ENCODE data around the gene PRDM16. TPM values are rescaled to one million over a fixed set of nuclear protein-coding genes. Genes with fewer than 3 reads are reported as not detected.

Gene PRDM16
- total and polyA plus RNA-seq, 2 of the 8 experiments (the other 6 are each of a cell fraction or from before 2014, with no cell fraction given) = 0.39 to 0.43 TPM

DNA sequence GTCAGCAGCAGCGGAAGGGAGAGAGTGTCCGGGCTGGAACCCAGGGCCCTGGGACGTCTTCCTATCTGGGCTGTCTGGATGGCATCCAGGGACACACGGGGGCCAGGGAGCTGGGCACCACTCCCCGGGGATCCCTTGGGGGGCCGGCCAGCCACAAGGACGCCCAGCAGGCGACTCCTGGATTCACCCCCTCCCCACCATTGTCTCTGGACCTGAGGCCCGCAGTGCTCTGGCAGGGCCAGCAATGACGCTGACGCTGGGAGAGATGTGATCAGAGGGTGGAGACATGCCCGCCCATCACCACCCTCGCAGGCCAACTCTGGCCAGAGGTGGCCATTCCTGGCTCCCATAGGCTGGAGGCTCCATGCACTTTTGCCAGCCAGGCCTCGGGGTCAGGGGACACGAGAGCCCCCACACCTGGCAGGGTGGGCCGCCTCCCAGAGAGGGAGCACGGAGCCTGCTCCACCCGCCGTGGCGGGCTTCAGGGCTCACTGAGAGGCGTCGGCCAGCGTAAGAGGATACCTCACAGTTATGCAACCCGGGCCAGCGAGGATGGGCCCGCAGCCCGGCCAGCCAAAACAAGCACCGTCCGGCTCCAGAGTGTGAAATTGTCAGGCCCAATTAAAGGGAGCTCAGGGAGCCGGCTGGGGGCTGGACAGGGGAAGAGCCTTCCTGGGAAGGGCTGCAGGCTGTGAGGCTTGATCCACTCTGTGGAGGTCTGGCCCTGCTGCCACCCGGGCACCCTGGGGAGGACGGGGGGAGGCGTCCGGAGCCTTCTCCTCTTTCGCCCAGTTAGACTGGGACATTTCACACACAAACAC lies 37.4 kb upstream of the PRDM16 start:
- FAIRE-seq (no peak), DNase-seq (ENCODE audit: low read depth in 1 of 2, low spot score in 2 of 2) (no peak)
- no peak overlapping the region for H3K23ac ChIP-seq (ENCODE audit: insufficient read length)
- no peak overlapping the region for H2BK15ac ChIP-seq (ENCODE audit: low read length)
- no peaks in the 10 kb centered on the region for H3K79me1 ChIP-seq (ENCODE audit: low read depth, low read length)
- H2AFZ ChIP-seq (ENCODE audit: low read length) = no peak overlapping the region
- no peak overlapping the region for H2AK5ac ChIP-seq (ENCODE audit: low read depth, low read length)
- no peak overlapping the region for H4K5ac ChIP-seq (ENCODE audit: insufficient read length, low read depth, low read length)
- no peaks in the 10 kb centered on the region for H3K27me3 ChIP-seq (replicated peaks in 1 of 4; ENCODE audit: control insufficient read depth in 3 of 4, extremely low read depth in 1 of 4, insufficient read depth in 3 of 4, low read length in 3 of 4)
- ChIA-PET CTCF (ENCODE audit: partially characterized antibody) (interaction anchor here (0.7 kb wide), 1 partner anchor 31 kb away, joined by 3 read pairs; no protein-coding TSS in a partner anchor), POLR2A (ENCODE audit: partially characterized antibody) (no interaction called here)
- H3K56ac ChIP-seq (replicated peaks; ENCODE audit: insufficient read length, low read depth, low read length) = no peak overlapping the region
- no peak overlapping the region for H3K18ac ChIP-seq (ENCODE audit: extremely low read depth, low read length)
- no peaks in the 10 kb centered on the region for H3K23me2 ChIP-seq (ENCODE audit: low read depth, low read length)
- H3K4me1 ChIP-seq (replicated peaks in 1 of 4; ENCODE audit: control insufficient read depth in 3 of 4, insufficient read depth in 4 of 4, low read length in 3 of 4) = no peaks in the 10 kb centered on the region; a peak in 1 of 7 replicates
- H4K20me1 ChIP-seq (replicated peaks in 1 of 2; ENCODE audit: control insufficient read depth in 1 of 2, insufficient read depth in 2 of 2, low read length in 2 of 2) = no peaks in the 10 kb centered on the region
- no peak overlapping the region for H2BK20ac ChIP-seq (ENCODE audit: low read length)
- H3K36me3 ChIP-seq (ENCODE audit: control insufficient read depth in 2 of 4, insufficient read depth in 4 of 4, low read length in 3 of 4) = no peaks in the 10 kb centered on the region; a peak in 1 of 8 replicates
- H2BK120ac ChIP-seq (replicated peaks; ENCODE audit: low read depth, low read length) = no peak overlapping the region
- TF ChIP-seq YY1 (IDR thresholded peaks at IDR 0.05; ENCODE audit: low read depth, low read length) = no peak
- no peak for TF ChIP-seq ATF2 (IDR thresholded peaks at IDR 0.05; ENCODE audit: low read length)
- no peak for TF ChIP-seq SP4 (IDR thresholded peaks at IDR 0.05; ENCODE audit: low read length)
- TF ChIP-seq POU5F1 (IDR thresholded peaks at IDR 0.05; ENCODE audit: low read depth, low read length) = no peak
- no peak for TF ChIP-seq POLR2A (IDR thresholded peaks at IDR 0.05; ENCODE audit: control extremely low read depth in 1 of 2, low read depth in 2 of 2, low read length in 2 of 2)
- TF ChIP-seq CHD2 (IDR thresholded peaks at IDR 0.05; ENCODE audit: low read length) = no peak
- TF ChIP-seq, protein P1, sequence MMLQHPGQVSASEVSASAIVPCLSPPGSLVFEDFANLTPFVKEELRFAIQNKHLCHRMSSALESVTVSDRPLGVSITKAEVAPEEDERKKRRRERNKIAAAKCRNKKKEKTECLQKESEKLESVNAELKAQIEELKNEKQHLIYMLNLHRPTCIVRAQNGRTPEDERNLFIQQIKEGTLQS (IDR thresholded peaks at IDR 0.05; ENCODE audit: insufficient read depth, low read depth, low read length) = no peak
- H3K4me2 ChIP-seq (ENCODE audit: insufficient read depth in 1 of 2, low read depth in 2 of 2, low read length in 2 of 2) = no peak overlapping the region
- H2BK12ac ChIP-seq (ENCODE audit: low read depth, low read length) = no peak overlapping the region
- H3K9ac ChIP-seq (replicated peaks in 1 of 4; ENCODE audit: extremely low read depth in 1 of 4, low read depth in 3 of 4, low read length in 3 of 4) = no peak overlapping the region
- H3K4me3 ChIP-seq (ENCODE audit: extremely low read depth in 1 of 4, insufficient read depth in 2 of 4, low read depth in 3 of 4, low read length in 4 of 4) = no peak overlapping the region
- H3K14ac ChIP-seq (ENCODE audit: insufficient read length) = no peak overlapping the region
- H2BK5ac ChIP-seq (ENCODE audit: low read depth, low read length) = no peak overlapping the region
- H3K27ac ChIP-seq (ENCODE audit: low read depth, low read length) = no peak overlapping the region
- H3K9me3 ChIP-seq (ENCODE audit: insufficient read depth in 2 of 2, low read depth in 1 of 2, low read length in 1 of 2) = peaks cover 69 to 100% of the 10 kb centered on the region in 2 experiments
- H3K79me2 ChIP-seq (ENCODE audit: control insufficient read depth in 1 of 2, insufficient read depth in 2 of 2, low read length in 2 of 2) = no peaks in the 10 kb centered on the region
- 92% methylated on average over 28 of the region's 35 CpGs; no CpG with 5 or more reads in 1 of the 2 experiments for WGBS, 2 experiments (ENCODE audit: extremely low coverage in 1 of 2, insufficient coverage in 1 of 2, insufficient read length in 1 of 2, insufficient replicate concordance in 2 of 2, low coverage in 1 of 2, low lambda C conversion rate in 2 of 2, missing lambda C conversion rate in 1 of 2)
- no peak overlapping the region; the same call in 1 of the 2 replicates for H4K8ac ChIP-seq (ENCODE audit: extremely low read depth, insufficient read depth, low read length)
- H3K4ac ChIP-seq (replicated peaks; ENCODE audit: insufficient read length, low read depth, low read length) = no peak overlapping the region
- H4K91ac ChIP-seq (replicated peaks; ENCODE audit: insufficient read length, low read length) = no peak overlapping the region

Measured in H1 (cell line).